Calu3 (cell line): ENCODE results near the gene MRTO4. TPM values are rescaled to one million over a fixed set of nuclear protein-coding genes. Genes with fewer than 3 reads are reported as not detected.
"Not testable (repeated sequence)": the region's sequence is repeated elsewhere in the genome, so short reads cannot be mapped to it uniquely, and the experiment has no call there.

Source experiments
- BruUV-seq: library from RNA; stranded (reverse); fragments of 400-500 nt; replicated peaks from 2 replicates; lab custom pipeline; 2021; lab: Mats Ljungman, UMichigan
- CTCF ChIA-PET: fragments of 300-600 bp; sonication (Branson Sonifier 250); formaldehyde crosslinking; loops from one replicate; lab custom pipeline; 2022; ENCODE audit warnings: antibody characterized with exemption; lab: Charles Lee
- DNase-seq: peaks from one replicate; pipeline ENCODE4 v3.0.0; 2022
- H3K27ac Mint-ChIP-seq: one replicate; pipeline ENCODE4 v1.8.0; 2022; ENCODE audit warnings: mixed read lengths; ENCODE audit not compliant: unreplicated experiment
- H3K27me3 Mint-ChIP-seq: one replicate; pipeline ENCODE4 v1.8.0; 2022; ENCODE audit warnings: mixed read lengths; ENCODE audit not compliant: unreplicated experiment
- H3K36me3 Mint-ChIP-seq: one replicate; pipeline ENCODE4 v1.8.0; 2022; ENCODE audit warnings: mild to moderate bottlenecking, moderate library complexity, mixed read lengths; ENCODE audit not compliant: insufficient read depth, unreplicated experiment
- H3K4me1 Mint-ChIP-seq: one replicate; pipeline ENCODE4 v1.8.0; 2022; ENCODE audit warnings: mild to moderate bottlenecking, low read depth, mixed read lengths; ENCODE audit not compliant: unreplicated experiment
- H3K4me3 Mint-ChIP-seq: one replicate; pipeline ENCODE4 v1.8.0; 2022; ENCODE audit warnings: mild to moderate bottlenecking, low read depth, moderate library complexity, mixed read lengths; ENCODE audit not compliant: unreplicated experiment
- H3K9me3 Mint-ChIP-seq: one replicate; pipeline ENCODE4 v1.8.0; 2022; ENCODE audit warnings: low read depth, mixed read lengths; ENCODE audit not compliant: unreplicated experiment
- CTCF ChIP-seq: fragments of 200-600 bp; IDR thresholded peaks from one replicate; pipeline ENCODE4 v1.8.0; 2022; ENCODE audit warnings: antibody characterized with exemption; ENCODE audit not compliant: unreplicated experiment
- intact Hi-C: fragments of 100-400 bp; cut with micrococcal nuclease; formaldehyde crosslinking; loops from one replicate; pipeline ENCODE4 v1.10.0; 2022; ENCODE audit not compliant: unreplicated experiment
- total RNA-seq: library from RNA; stranded (reverse); gene quantifications from 2 replicates; pipeline ENCODE4 v1.2.3, GENCODE V29; 2022

MRTO4 gene
- total RNA-seq, 1 experiment from 2014 or later: 37.0 TPM

- CTCF ChIA-PET: no interaction called here
- no peaks in the 10 kb centered on the region for H3K27me3 Mint-ChIP-seq
- intact Hi-C loops: no loop called here
- H3K4me3 Mint-ChIP-seq: no peak overlapping the region
- H3K27ac Mint-ChIP-seq: no peak overlapping the region
- peaks cover 3% of the 10 kb centered on the region for H3K9me3 Mint-ChIP-seq
- peaks cover 10% of the 10 kb centered on the region for H3K36me3 Mint-ChIP-seq
- DNase-seq: no peak
- TF ChIP-seq CTCF: no peak
- BruUV-seq: no TSS peak
- peaks cover 13% of the 10 kb centered on the region for H3K4me1 Mint-ChIP-seq
Measured at GRCh38 chr1:19268445-19268844, 16.8 kb downstream of the MRTO4 start.

DNA sequence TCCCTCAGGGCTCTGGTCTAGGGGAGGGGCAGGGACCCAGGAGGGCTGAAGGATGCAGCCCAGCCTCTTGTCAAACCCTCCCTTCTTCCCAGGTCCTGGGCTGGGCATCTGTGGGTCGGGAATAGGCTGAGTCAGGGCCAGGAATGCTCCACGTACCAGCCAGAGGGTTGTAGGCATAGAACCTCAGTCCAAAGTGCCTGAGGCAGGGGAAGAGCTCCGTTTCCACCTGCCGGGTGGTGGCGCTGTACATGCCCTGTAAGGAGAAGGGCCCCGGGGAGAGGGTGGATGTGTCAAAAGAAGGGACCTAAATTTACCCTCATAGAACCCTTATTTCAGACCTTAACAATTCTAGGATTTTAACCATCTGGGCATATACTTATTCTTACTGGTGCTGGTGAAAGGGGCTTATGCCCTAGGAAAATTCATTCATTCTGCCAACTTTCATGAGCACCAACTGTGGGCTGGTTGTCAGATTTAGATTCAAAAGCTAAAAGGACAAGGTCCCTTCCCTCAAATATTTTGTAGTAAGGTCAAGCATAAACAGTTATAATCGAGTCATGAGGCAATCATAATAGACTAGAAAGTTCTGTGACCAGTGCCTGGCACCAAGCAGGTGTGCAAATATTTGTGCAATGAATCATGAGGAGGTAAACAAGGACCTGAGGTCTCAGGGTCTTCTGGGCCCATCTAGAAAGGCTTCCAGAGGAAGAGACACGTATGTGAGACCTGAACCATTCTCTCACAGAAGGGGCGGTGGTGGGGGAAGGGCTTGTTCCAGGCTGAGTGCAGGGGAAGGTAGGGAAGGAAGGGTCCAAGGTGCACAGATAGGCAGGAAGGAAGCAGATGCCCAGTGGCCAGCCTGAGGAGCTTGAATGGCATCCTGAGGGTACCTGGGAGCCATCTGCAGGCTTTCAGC is 18.1 kb downstream of the MRTO4 start:
- H3K27me3 Mint-ChIP-seq, intact Hi-C loops, H3K9me3 Mint-ChIP-seq, H3K27ac Mint-ChIP-seq, DNase-seq, H3K4me3 Mint-ChIP-seq, BruUV-seq: not testable (repeated sequence)
- Mint-ChIP-seq H3K4me1 (peaks cover 16% of the 10 kb centered on the region), H3K36me3 (peaks cover 14% of the 10 kb centered on the region)
- CTCF ChIA-PET: interaction anchor here (0.5 to 0.6 kb wide), 2 partner anchors 55 to 180 kb away, joined by 3 to 7 read pairs; no protein-coding TSS in a partner anchor

GRCh38 chr1:19270343-19270730 is 18.7 kb downstream of the MRTO4 start:
- DNase-seq, BruUV-seq, H3K27ac Mint-ChIP-seq, CTCF ChIA-PET, H3K27me3 Mint-ChIP-seq, H3K9me3 Mint-ChIP-seq, H3K4me3 Mint-ChIP-seq, intact Hi-C loops: not testable (repeated sequence)
- H3K4me1 Mint-ChIP-seq: peaks cover 16% of the 10 kb centered on the region
- peaks cover 14% of the 10 kb centered on the region for H3K36me3 Mint-ChIP-seq

DNA sequence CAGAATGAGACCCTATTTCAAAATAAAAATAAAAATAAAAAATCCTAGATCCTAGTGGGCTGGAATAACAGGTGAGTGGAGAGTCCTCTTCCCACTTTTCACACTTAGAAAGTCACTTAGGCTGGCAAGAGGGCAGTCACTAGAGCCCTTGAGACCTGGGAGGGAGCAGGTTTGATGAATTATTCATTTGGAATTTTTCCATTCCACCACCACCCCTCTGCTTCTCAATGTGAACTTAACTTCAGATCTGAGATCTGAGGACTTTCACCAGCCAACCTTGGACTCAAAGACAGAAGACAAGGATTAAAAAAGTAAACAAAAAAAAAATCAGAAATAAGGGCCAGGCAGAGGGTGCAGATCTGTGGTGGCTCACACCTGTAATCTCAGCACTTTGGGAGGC is 20.5 kb downstream of the MRTO4 start:
- CTCF ChIA-PET: no interaction called here
- Mint-ChIP-seq H3K27ac (no peak overlapping the region), H3K4me3 (no peak overlapping the region), H3K9me3 (no peaks in the 10 kb centered on the region), H3K27me3 (no peaks in the 10 kb centered on the region), H3K36me3 (peaks cover 14% of the 10 kb centered on the region), H3K4me1 (peaks cover 16% of the 10 kb centered on the region)
- DNase-seq: no peak
- TF ChIP-seq CTCF: no peak
- intact Hi-C loops: no loop called here
- BruUV-seq: no TSS peak

DNA sequence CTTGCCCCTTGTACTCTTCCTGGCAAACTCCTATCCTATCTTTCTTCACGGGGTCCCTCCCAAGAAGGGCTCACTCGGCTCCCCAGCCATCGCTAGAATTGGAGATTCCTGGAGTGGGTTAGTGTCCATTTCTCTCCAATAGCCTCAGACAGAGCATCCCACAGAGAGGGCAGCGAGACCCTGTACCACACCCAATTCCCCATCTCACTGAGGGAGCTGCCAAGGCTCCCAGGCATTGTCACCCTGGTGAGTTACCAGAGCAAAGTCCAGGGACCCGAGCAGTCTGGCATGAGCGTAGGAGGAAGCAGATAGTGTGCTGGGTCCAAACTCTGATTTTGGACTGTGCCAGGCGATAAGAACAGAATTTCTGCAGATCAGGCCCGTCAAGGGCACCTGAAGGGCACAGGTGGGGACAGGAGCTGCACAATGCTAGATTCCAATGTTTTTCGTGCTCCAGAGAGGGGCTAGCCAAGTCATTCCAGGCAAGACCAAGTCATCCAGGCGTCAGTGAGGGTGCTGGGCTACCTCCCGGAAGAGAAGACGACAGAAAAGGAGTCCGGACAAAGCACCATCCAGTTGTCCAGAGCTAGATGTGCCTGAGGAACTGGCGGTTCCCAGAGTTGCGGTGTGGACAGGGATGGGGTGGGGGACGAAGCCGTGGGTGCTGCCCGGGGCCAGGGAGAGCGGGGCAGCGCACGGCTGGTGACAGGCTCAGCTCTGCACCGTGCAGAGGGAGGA is 21.7 kb downstream of the MRTO4 start:
- intact Hi-C loops: no loop called here
- no peaks in the 10 kb centered on the region for H3K27me3 Mint-ChIP-seq
- CTCF ChIA-PET: interaction anchor here (1.2 kb wide), 1 partner anchor 15 kb away, joined by 4 read pairs; the partner anchor contains the start of gene AKR7A3
- peaks cover 16% of the 10 kb centered on the region for H3K4me1 Mint-ChIP-seq
- H3K4me3 Mint-ChIP-seq: peak overlapping the region; percentile 76
- no peak for DNase-seq
- no peaks in the 10 kb centered on the region for H3K9me3 Mint-ChIP-seq
- H3K27ac Mint-ChIP-seq: peak overlapping the region; percentile 32
- BruUV-seq: no TSS peak
- no peak for TF ChIP-seq CTCF
- H3K36me3 Mint-ChIP-seq: peaks cover 14% of the 10 kb centered on the region

- BruUV-seq, H3K27me3 Mint-ChIP-seq, CTCF ChIA-PET, intact Hi-C loops, H3K9me3 Mint-ChIP-seq, DNase-seq: not testable (repeated sequence)
- Mint-ChIP-seq H3K27ac (peak overlapping the region; percentile 32), H3K4me3 (peak overlapping the region; percentile 76), H3K4me1 (peaks cover 16% of the 10 kb centered on the region), H3K36me3 (peaks cover 14% of the 10 kb centered on the region)
Measured at GRCh38 chr1:19273844-19274531, 22.4 kb downstream of the MRTO4 start.
